ENCODE measurements around the gene ASB2. TPM values are rescaled to one million over a fixed set of nuclear protein-coding genes. Genes with fewer than 3 reads are reported as not detected.
A peak's percentile ranks its signal among the peaks of the same experiment; 100 is the strongest.

ASB2 gene
- total RNA-seq, 1 donor from 2014 or later = 2.4 TPM

DNA sequence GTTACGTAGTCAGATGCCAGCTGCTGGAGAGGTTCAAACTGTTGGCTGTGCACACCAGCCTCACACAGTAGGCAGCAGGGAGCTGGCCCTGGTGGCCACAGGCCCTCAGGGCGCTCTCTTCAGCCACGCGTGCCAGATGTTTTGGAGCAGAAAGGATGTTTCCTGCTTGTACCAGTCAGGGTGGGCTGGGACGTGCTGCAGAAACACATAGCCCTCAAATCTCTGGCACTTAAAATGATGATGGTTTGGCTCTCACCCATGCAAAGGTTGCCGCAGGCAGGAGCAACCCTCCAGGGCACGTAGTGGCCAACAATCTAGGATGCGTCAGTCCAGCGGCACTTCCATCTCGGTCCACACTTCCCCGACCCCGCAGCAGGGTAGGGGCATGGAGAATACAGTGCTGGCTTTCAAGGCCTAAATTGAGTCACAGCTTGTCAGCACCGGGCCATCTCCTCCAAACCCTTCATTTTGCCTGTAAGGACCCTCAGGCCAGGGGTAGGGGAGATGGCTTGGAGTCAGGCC, 50.9 kb downstream of the ASB2 start:
- no peak for ATAC-seq
- no peak for DNase-seq
- no peak overlapping the region for H3K4me3 ChIP-seq
- no peaks in the 10 kb centered on the region for H3K9me3 ChIP-seq
- H3K27me3 ChIP-seq (ENCODE audit: low read depth) = no peaks in the 10 kb centered on the region
- TF ChIP-seq, protein P1, sequence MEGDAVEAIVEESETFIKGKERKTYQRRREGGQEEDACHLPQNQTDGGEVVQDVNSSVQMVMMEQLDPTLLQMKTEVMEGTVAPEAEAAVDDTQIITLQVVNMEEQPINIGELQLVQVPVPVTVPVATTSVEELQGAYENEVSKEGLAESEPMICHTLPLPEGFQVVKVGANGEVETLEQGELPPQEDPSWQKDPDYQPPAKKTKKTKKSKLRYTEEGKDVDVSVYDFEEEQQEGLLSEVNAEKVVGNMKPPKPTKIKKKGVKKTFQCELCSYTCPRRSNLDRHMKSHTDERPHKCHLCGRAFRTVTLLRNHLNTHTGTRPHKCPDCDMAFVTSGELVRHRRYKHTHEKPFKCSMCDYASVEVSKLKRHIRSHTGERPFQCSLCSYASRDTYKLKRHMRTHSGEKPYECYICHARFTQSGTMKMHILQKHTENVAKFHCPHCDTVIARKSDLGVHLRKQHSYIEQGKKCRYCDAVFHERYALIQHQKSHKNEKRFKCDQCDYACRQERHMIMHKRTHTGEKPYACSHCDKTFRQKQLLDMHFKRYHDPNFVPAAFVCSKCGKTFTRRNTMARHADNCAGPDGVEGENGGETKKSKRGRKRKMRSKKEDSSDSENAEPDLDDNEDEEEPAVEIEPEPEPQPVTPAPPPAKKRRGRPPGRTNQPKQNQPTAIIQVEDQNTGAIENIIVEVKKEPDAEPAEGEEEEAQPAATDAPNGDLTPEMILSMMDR (IDR thresholded peaks at IDR 0.05) = no peak
- no peaks in the 10 kb centered on the region for H3K4me1 ChIP-seq
- H3K36me3 ChIP-seq = no peaks in the 10 kb centered on the region
- intact Hi-C loops (cut with DNase I) = no loop called here
- no peak overlapping the region for H3K27ac ChIP-seq

DNA sequence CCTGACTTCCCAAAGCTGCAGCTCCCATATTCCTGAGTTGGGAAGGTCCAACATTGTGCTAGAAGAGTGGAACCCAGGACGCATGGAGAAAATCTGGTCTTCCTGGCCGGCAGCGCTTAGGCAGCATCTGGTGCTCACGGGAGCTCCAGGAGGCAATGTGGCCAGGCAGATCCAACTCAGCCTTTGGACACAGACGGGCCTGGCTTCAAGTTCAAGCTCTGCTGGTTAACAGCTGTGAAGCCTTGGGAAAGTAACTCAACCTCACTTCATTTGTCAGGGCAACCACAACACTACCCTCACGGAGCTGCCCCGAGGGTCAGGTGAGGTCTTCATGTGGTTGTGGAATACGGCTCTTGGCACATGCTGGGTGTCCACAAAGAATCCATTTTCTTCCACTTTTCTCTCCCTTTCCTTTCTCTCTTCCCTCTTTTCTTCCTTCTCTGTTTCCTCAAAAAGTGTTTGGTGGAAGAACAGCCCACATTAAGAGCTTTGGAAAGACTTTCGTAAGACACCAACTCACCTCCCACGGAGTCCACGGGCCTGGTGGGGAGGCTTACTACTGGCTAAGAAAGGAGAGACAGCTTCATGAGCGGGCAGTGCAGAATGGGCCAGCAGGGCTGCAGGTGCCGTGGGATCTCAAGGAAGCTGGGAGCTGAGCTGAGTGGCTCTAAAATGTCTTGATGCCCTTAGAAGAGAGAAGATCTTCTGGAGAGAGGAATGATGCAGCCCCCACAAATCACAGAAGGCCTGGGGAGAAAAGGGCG, 51.6 kb downstream of the ASB2 start:
- H3K27ac ChIP-seq = no peak overlapping the region
- H3K27me3 ChIP-seq (ENCODE audit: low read depth) = no peaks in the 10 kb centered on the region
- no peaks in the 10 kb centered on the region for H3K4me1 ChIP-seq
- no peak for ATAC-seq
- TF ChIP-seq, protein P1 (IDR thresholded peaks at IDR 0.05) = no peak
- no peaks in the 10 kb centered on the region for H3K36me3 ChIP-seq
- H3K4me3 ChIP-seq = no peak overlapping the region
- H3K9me3 ChIP-seq = no peaks in the 10 kb centered on the region
- intact Hi-C loops (cut with DNase I) = no loop called here
- DNase-seq = no peak

DNA sequence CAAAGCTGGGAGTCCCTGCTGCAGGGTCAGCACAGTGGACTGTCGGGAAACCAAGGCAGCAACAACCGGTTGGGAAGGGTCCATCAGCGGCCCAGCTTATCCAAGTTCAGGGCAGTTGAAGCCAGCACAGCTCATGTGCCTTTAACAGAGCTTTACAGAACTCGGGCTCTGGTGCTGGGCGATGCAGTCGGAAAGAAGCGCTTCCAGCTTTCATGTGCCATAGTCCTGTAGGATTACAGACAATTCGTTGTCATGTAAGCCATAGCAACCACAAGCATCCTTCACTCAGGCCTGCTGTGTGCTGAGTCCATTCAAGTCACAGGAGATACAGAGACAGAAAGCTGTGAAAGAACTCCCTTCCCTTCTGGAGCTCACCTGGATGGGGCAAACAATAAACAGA, 52.7 kb downstream of the ASB2 start:
- Histone ChIP-seq H3K4me1 (no peaks in the 10 kb centered on the region), H3K4me3 (no peak overlapping the region)
- DNase-seq = no peak

DNA sequence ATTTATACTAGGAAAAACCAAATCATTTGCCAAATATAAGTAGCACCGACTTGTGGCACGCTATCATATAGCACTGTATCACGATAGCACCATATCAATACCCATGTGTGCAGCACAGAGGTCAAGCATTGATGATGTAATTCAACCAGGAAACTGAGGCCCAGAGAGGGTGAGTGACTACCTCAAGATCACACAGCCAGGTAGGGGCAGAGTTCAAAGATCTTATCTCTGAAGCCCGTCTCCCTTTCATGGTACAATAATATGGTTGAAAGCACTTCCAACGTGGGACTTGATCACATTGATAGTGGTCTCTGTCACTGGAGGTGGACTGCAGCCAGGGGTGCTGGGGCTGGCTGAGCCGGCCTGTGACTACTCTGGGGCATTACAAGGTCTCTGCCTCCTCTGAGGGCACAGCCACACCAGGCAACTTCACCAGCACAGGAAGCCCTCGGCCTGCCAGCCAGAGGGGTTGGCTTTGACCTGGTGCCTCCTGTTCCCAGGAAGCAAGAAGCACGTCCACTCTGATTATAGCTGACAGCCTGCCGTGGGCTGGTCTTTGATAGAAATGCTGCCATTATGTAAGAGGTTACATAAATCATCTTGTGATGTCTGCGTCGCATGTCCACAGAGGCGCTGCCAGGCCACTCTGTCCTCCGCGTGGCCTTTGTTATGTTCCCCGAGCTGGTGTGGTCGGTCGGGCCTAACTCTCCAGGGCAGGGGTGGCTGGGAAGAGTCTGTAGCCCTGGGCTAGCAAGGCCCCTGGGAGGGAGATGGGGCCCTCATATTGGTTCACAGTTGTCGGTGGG, 55.2 kb downstream of the ASB2 start:
- no peaks in the 10 kb centered on the region for H3K4me1 ChIP-seq
- H3K36me3 ChIP-seq = no peaks in the 10 kb centered on the region
- no peak overlapping the region for H3K27ac ChIP-seq
- intact Hi-C loops (cut with DNase I) = no loop called here
- ATAC-seq (peak in 1 of 2 donors; percentile 49), DNase-seq (no peak)
- H3K27me3 ChIP-seq (ENCODE audit: low read depth) = no peaks in the 10 kb centered on the region
- TF ChIP-seq, protein P1 (IDR thresholded peaks at IDR 0.05) = no peak
- no peaks in the 10 kb centered on the region for H3K9me3 ChIP-seq
- H3K4me3 ChIP-seq = no peak overlapping the region

More for the DNA sequence above, 52.7 kb downstream of the ASB2 start:
- H3K9me3 ChIP-seq = no peaks in the 10 kb centered on the region
- no peaks in the 10 kb centered on the region for H3K36me3 ChIP-seq
- H3K27me3 ChIP-seq (ENCODE audit: low read depth) = no peaks in the 10 kb centered on the region
- TF ChIP-seq, protein P1 (IDR thresholded peaks at IDR 0.05) = no peak
- intact Hi-C loops (cut with DNase I) = no loop called here
- no peak for ATAC-seq
- H3K27ac ChIP-seq = no peak overlapping the region

DNA sequence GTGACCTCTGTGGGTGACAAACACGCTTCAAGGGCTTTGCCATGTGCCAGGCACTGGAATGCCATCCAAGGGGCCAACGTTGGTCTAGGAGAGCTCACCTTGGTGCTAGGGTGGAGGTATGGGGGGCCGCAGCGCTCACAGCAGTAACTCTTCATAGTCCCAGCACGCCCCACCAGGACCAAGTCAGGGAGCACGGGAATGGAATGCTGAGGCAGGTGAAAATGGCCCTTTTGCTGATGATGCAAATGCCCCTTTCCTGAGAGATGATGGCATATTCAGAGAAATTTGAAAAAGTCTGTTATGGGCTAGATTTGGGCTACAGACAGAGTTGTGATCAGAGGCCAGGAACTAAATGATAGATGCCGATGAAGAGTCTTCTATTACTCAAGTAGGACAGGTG, 59.2 kb downstream of the ASB2 start:
- Histone ChIP-seq H3K36me3 (no peaks in the 10 kb centered on the region), H3K9me3 (no peaks in the 10 kb centered on the region), H3K27ac (no peak overlapping the region), H3K27me3 (ENCODE audit: low read depth) (no peaks in the 10 kb centered on the region), H3K4me3 (no peak overlapping the region), H3K4me1 (no peaks in the 10 kb centered on the region)
- no peak for ATAC-seq
- TF ChIP-seq, protein P1 (IDR thresholded peaks at IDR 0.05) = no peak
- intact Hi-C loops (cut with DNase I) = no loop called here
- DNase-seq = no peak

Measured in lower lobe of right lung (tissue), 2 donors.